Aorta (tissue), 5 donors: ENCODE data around the gene ADAT3. TPM values are rescaled to one million over a fixed set of nuclear protein-coding genes. Genes with fewer than 3 reads are reported as not detected.

ENCODE experiments used
- ATAC-seq: fragments of 200-7000 bp; cut with Tn5 transposase; one replicate; pipeline ENCODE4 v1.9.1; 2022; ENCODE audit warnings: moderate library complexity; ENCODE audit not compliant: low FRiP score
- DNase-seq, 2 donors: peaks; one replicate each; pipeline ENCODE4 v3.0.0-alpha.2; 2020
- H3K27ac ChIP-seq, 2 donors: one replicate each; pipeline ENCODE4 v1.5.1; 2013; ENCODE audit warnings: low read length in 2 of 2, mild to moderate bottlenecking in 2 of 2, moderate library complexity in 2 of 2, control low read depth in 1 of 2, inconsistent platforms in 1 of 2, low read depth in 1 of 2
- H3K27me3 ChIP-seq, 2 donors: one replicate each; pipeline ENCODE4 v1.6.1; 2013; ENCODE audit warnings: control low read depth in 1 of 2, low read length in 1 of 2, mild to moderate bottlenecking in 1 of 2, moderate library complexity in 1 of 2; ENCODE audit not compliant: insufficient read depth in 2 of 2, control insufficient read depth in 1 of 2
- H3K36me3 ChIP-seq, 2 donors: one replicate each; pipeline ENCODE4 v1.6.1; 2013; ENCODE audit warnings: control low read depth in 1 of 2, low read length in 1 of 2, mild to moderate bottlenecking in 1 of 2; ENCODE audit not compliant: insufficient read depth in 2 of 2, control insufficient read depth in 1 of 2
- H3K4me1 ChIP-seq, 2 donors: one replicate each; pipeline ENCODE4 v1.6.1; 2013; ENCODE audit warnings: low read length in 2 of 2, control low read depth in 1 of 2, mild to moderate bottlenecking in 1 of 2, moderate library complexity in 1 of 2; ENCODE audit not compliant: insufficient read depth in 2 of 2, control insufficient read depth in 1 of 2
- H3K4me3 ChIP-seq, 2 donors: one replicate each; pipeline ENCODE4 v1.5.1; 2013; ENCODE audit warnings: low read length in 2 of 2, control low read depth in 1 of 2, mild to moderate bottlenecking in 1 of 2
- H3K9me3 ChIP-seq: one replicate; pipeline ENCODE4 v1.6.1; 2013; ENCODE audit warnings: mild to moderate bottlenecking, low read length; ENCODE audit not compliant: control insufficient read depth
- WGBS, 2 donors: extraction: QIAGEN DNeasy Blood & Tissue Kit; methylation state at CpG; one replicate each; pipeline ENCODE4 v1.1.7; 2013; 5-methylcytosine and 5-hydroxymethylcytosine counted together
- intact Hi-C, 2 donors: fragments of 100-400 bp; cut with DNase I; formaldehyde crosslinking; loops; one replicate each; pipeline versions ENCODE4 v1.14.2 to v1.15.0; 2022
- polyA plus RNA-seq, 2 donors: library from polyadenylated mRNA; stranded (reverse); fragments of 200-250 nt; gene quantifications; one replicate each; pipeline ENCODE4 v1.2.3, GENCODE V29; 2013
- total RNA-seq, 2 donors: library from RNA; stranded (reverse); fragmentation: NEBNext Ultra II Directional; extraction: Animal tissue kit (Norgen Biotek cat#: 25700); gene quantifications; one replicate each; pipeline ENCODE4 v1.2.1, GENCODE V29; 2021
- donor health status: healthy with polysubstance abuse.
- donor health status: Bipolar disorder and iron deficiency.
- donor health status: DM: no; HTN: no; CAD: no.
- donor health status: DM: no; HTN: no; CAD: no.
- donor health status: DM: yes; HTN: yes; CAD: no.

Gene ADAT3
- total and polyA plus RNA-seq, 4 donors: 1.5 to 5.6 (median 4.4) TPM

DNA sequence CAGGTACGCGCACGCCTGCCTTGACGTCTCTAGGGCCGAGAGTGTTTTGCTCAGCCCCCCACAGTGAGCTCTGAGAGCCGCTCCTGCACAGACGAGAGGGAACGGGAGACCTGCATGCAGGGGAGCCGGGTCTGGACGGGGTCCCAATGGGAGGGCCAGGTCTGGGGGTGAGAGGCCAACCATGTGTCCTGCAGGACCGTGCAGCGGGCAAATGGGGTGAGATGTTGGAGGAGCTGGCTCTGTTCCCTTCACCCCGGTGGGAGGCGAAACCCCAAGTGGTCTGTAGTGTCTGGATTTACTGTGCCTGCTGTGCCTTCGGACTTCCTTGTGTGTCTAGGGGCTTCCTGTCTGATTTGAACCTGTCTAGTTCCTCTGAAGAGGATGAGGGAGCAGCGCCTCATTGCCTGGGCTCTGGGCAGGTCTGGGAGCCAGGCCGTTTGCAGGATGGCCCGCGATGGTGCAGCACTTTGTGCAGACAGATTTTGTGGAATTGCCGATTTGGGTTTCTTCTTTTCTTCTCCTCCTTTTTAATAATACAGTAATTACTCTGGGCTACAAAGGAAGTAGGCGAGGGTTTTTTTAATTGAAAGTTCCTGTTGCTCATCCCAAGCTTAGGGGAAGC, 37.8 kb downstream of the ADAT3 start:
- no peak for ATAC-seq
- Histone ChIP-seq H3K36me3 (no peaks in the 10 kb centered on the region), H3K27ac (no peak overlapping the region), H3K4me3 (no peak overlapping the region), H3K27me3 (no peaks in the 10 kb centered on the region), H3K4me1 (no peaks in the 10 kb centered on the region), H3K9me3 (no peaks in the 10 kb centered on the region)
- WGBS, 2 donors: 42% methylated on average over 21 of the region's 21 CpGs
- intact Hi-C loops: no loop called here
- DNase-seq: no peak

- H3K4me1 ChIP-seq: no peaks in the 10 kb centered on the region
- intact Hi-C loops: no loop called here
- WGBS, 2 donors: 92 to 94% methylated on average over 19 to 22 of the region's 22 CpGs
- DNase-seq (no peak), ATAC-seq (no peak)
- H3K9me3 ChIP-seq: no peaks in the 10 kb centered on the region
- H3K27me3 ChIP-seq: no peaks in the 10 kb centered on the region
- H3K27ac ChIP-seq: no peak overlapping the region
- H3K4me3 ChIP-seq: no peak overlapping the region
- H3K36me3 ChIP-seq: no peaks in the 10 kb centered on the region
Measured at GRCh38 chr19:1943661-1944087, 38.5 kb downstream of the ADAT3 start.

DNA sequence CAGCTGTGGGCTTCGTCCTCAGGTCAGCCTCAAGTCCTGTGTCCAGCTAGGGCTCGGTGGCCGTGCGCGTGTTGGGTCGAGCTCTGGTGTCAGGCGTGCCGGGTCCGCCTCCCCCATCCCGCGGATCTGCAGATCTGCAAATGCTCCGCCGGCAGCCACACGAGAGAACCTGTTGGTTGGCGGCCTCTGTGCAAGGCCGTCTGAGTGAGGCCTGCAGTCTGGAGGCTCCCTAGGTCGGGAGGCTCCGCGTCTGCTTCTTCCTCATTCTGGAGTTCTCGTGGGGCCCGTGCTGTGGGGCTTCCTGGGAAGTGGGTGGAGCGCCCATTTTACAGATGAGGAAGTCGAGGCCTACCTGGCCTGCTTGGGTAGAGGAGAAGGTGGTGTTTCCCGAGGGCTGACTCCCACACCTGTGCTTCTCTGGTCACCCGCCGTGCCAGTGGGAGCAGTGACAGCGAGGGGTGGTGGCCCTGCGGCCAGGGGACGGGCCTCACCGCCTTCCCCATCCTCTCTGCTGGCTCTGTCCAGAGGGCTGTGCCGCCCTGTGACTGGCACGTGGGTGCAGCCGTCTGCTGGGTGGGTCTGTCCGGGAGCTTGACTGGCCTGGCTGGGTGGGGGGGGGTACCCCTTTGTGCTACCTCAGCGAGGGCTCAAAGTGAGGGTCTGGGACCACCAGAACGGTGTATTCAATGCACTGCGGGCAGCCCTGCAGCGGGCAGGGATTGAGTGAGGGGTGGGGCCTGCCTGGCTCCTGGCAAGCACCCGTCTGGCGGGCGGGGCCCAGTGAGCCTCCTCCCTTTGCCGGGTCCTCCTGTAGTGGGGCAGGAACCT, 39.1 kb downstream of the ADAT3 start:
- ATAC-seq: no peak
- WGBS, 2 donors: 88 to 90% methylated on average over 41 to 42 of the region's 42 CpGs
- H3K9me3 ChIP-seq: no peaks in the 10 kb centered on the region
- no peaks in the 10 kb centered on the region for H3K27me3 ChIP-seq
- H3K27ac ChIP-seq: no peak overlapping the region
- no peak overlapping the region for H3K4me3 ChIP-seq
- intact Hi-C loops: no loop called here
- no peaks in the 10 kb centered on the region for H3K36me3 ChIP-seq
- no peak for DNase-seq
- no peaks in the 10 kb centered on the region for H3K4me1 ChIP-seq

DNA sequence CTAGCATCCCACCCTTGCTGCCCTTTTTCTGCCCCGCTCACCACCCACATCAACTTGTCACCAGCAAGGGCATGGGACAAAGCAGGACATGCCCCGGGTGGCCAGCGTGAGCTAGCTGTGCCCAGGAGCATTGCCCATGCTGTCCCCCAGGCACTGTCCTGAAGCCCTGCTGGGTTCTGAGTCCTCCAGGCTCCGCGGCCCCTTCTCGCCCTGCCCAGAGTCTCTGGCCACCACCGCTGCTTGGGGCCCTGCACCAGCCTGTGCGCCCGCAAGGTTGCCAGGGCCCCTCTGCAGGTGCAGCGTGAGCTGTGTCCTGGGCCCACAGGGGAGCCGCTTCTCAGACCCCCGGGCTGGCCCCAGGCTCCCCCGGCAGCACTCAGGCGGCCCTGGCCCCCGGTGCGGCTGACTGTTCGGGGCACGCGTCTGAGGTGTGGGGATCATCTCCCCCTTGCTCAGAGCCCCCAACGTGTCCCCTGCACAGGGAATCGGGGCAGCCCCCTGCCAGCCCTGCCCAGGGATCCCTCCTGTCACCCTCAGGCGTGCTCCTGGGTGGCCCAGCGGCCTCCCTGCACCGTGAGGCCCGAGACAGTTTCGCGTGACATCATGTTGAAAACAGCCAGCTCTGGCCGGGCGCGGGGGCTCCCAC, 39.8 kb downstream of the ADAT3 start:
- H3K4me1 ChIP-seq: no peaks in the 10 kb centered on the region
- DNase-seq (no peak), ATAC-seq (no peak)
- H3K4me3 ChIP-seq: no peak overlapping the region
- intact Hi-C loops: no loop called here
- H3K9me3 ChIP-seq: no peaks in the 10 kb centered on the region
- H3K27me3 ChIP-seq: no peaks in the 10 kb centered on the region
- WGBS, 2 donors: 85 to 91% methylated on average over 29 to 30 of the region's 30 CpGs
- H3K27ac ChIP-seq: no peak overlapping the region
- no peaks in the 10 kb centered on the region for H3K36me3 ChIP-seq

- no peak overlapping the region for H3K27ac ChIP-seq
- DNase-seq: no peak
- no peaks in the 10 kb centered on the region for H3K9me3 ChIP-seq
- H3K36me3 ChIP-seq: no peaks in the 10 kb centered on the region
- intact Hi-C loops: no loop called here
- H3K4me3 ChIP-seq: no peak overlapping the region
- H3K4me1 ChIP-seq: no peaks in the 10 kb centered on the region
- no peak for ATAC-seq
- 76 to 85% methylated on average over 18 of the region's 18 CpGs for WGBS, 2 donors
- H3K27me3 ChIP-seq: no peaks in the 10 kb centered on the region
Measured at GRCh38 chr19:1945899-1946298, 40.7 kb downstream of the ADAT3 start.

- intact Hi-C loops: no loop called here
- DNase-seq (no peak), ATAC-seq (no peak)
- no peak overlapping the region for H3K4me3 ChIP-seq
- 88 to 89% methylated on average over 34 of the region's 34 CpGs for WGBS, 2 donors
- H3K27me3 ChIP-seq: no peaks in the 10 kb centered on the region
- H3K9me3 ChIP-seq: no peaks in the 10 kb centered on the region
- no peaks in the 10 kb centered on the region for H3K4me1 ChIP-seq
- no peak overlapping the region for H3K27ac ChIP-seq
- no peaks in the 10 kb centered on the region for H3K36me3 ChIP-seq
Measured at GRCh38 chr19:1947651-1948209, 42.5 kb downstream of the ADAT3 start.

DNA sequence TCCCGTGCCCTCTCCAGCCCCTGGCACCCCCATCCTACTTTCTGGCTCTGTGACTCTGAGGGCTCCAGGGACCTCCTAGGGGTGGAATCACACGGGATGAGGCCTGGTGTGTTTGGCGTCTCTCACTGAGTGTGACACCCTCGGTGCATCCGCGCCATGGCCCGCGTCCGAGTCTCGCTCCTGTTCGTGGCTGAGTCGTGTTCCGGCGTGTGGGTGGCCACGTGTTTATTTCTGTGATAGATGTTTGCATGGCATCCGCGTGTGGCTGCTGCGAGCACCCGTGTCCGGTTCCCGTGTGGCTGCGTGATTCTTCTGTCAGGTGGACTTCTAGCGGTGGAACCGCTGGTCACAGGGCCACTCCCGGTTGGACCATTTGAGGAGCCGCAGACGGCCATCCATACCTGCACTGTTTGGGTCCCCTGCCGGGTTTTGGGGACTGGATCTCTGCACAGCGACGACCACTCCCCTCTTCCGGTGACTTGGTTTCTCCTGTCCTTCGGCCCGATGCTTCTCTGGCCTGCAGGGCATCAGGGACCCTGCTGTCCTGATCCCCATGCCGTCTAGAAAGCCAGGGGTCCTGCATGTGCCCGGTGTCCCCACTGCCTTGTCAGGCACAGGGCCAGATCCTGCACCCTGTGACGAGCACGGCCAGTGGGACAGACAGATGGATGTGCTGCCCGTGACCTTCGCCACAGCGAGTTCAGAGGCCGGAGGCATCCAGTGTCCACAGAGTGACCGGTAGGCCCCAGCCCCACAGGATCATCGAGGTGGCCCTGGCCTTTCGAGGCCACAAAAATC, 44.3 kb downstream of the ADAT3 start:
- Histone ChIP-seq H3K27me3 (no peaks in the 10 kb centered on the region), H3K36me3 (no peaks in the 10 kb centered on the region), H3K9me3 (no peaks in the 10 kb centered on the region), H3K27ac (no peak overlapping the region), H3K4me3 (no peak overlapping the region), H3K4me1 (no peaks in the 10 kb centered on the region)
- ATAC-seq (no peak), DNase-seq (no peak)
- intact Hi-C loops: no loop called here
- WGBS, 2 donors: 96% methylated on average over 44 of the region's 44 CpGs

DNA sequence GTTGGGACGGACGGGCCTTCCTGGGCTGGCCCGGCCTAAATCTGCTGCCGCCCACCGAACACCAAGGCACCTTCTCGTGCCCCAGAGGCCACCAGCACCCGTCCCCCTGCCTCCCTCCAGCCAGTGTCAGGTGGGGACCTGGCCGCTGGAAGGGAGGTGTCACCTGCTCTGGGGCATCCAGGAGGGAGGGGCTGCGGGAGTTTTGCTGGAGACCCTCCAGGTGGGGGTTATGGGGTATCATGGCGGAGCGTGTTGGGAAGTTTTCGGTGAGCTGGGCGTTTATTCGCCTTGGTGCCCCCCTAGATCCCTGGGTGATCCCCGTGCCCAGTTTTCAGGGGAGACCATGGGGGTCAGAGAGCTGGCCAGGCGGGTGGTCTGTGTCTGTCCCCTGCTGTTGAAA, 45.4 kb downstream of the ADAT3 start:
- H3K9me3 ChIP-seq: no peaks in the 10 kb centered on the region
- no peak for ATAC-seq
- H3K4me3 ChIP-seq: no peak overlapping the region
- H3K36me3 ChIP-seq: no peaks in the 10 kb centered on the region
- H3K4me1 ChIP-seq: no peaks in the 10 kb centered on the region
- 94 to 98% methylated on average over 14 to 16 of the region's 16 CpGs for WGBS, 2 donors
- H3K27me3 ChIP-seq: no peaks in the 10 kb centered on the region
- no peak for DNase-seq
- H3K27ac ChIP-seq: no peak overlapping the region
- intact Hi-C loops: no loop called here
